Measurements from ENCODE around the gene ATRIP. TPM values are rescaled to one million over a fixed set of nuclear protein-coding genes. Genes with fewer than 3 reads are reported as not detected.

ATRIP gene
- total and polyA plus RNA-seq, 4 donors: 1.7 to 4.6 (median 2.9) TPM

- no peaks in the 10 kb centered on the region for H3K36me3 ChIP-seq (ENCODE audit: control insufficient read depth in 4 of 4, insufficient read depth in 3 of 4, low read depth in 1 of 4, low read length in 3 of 4)
- peaks cover 5 to 13% (median 7%) of the 10 kb centered on the region in 4 donors for H3K4me1 ChIP-seq (ENCODE audit: control insufficient read depth in 4 of 4, insufficient read depth in 4 of 4, low read length in 3 of 4)
- DNase-seq (ENCODE audit: low spot score): no peak
- 99% methylated on average over 5 of the region's 5 CpGs for WGBS
- no peak overlapping the region for H3K9ac ChIP-seq (ENCODE audit: low read depth in 1 of 2, low read length in 2 of 2)
- H3K27ac ChIP-seq (ENCODE audit: low read depth in 1 of 2, low read length in 2 of 2): no peak overlapping the region
- H3K9me3 ChIP-seq (ENCODE audit: control insufficient read depth in 4 of 4, low read length in 3 of 4): no peaks in the 10 kb centered on the region
- no peak overlapping the region for H3K4me3 ChIP-seq (ENCODE audit: low read depth in 1 of 3, low read length in 3 of 3)
- no peak for TF ChIP-seq HNF4G (IDR thresholded peaks at IDR 0.05)
- TF ChIP-seq, protein P1, sequence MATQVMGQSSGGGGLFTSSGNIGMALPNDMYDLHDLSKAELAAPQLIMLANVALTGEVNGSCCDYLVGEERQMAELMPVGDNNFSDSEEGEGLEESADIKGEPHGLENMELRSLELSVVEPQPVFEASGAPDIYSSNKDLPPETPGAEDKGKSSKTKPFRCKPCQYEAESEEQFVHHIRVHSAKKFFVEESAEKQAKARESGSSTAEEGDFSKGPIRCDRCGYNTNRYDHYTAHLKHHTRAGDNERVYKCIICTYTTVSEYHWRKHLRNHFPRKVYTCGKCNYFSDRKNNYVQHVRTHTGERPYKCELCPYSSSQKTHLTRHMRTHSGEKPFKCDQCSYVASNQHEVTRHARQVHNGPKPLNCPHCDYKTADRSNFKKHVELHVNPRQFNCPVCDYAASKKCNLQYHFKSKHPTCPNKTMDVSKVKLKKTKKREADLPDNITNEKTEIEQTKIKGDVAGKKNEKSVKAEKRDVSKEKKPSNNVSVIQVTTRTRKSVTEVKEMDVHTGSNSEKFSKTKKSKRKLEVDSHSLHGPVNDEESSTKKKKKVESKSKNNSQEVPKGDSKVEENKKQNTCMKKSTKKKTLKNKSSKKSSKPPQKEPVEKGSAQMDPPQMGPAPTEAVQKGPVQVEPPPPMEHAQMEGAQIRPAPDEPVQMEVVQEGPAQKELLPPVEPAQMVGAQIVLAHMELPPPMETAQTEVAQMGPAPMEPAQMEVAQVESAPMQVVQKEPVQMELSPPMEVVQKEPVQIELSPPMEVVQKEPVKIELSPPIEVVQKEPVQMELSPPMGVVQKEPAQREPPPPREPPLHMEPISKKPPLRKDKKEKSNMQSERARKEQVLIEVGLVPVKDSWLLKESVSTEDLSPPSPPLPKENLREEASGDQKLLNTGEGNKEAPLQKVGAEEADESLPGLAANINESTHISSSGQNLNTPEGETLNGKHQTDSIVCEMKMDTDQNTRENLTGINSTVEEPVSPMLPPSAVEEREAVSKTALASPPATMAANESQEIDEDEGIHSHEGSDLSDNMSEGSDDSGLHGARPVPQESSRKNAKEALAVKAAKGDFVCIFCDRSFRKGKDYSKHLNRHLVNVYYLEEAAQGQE (IDR thresholded peaks at IDR 0.05): no peak
- no peak for TF ChIP-seq RAD21 (IDR thresholded peaks at IDR 0.05)
- TF ChIP-seq YY1 (IDR thresholded peaks at IDR 0.05): no peak
- no peak for TF ChIP-seq ATF3 (IDR thresholded peaks at IDR 0.05)
- TF ChIP-seq RXRA (IDR thresholded peaks at IDR 0.05): no peak
- TF ChIP-seq HNF4A (conservative IDR thresholded peaks at IDR 0.05): no peak
- no peak for TF ChIP-seq TAF1 (conservative IDR thresholded peaks at IDR 0.05)
- TF ChIP-seq, protein P2, sequence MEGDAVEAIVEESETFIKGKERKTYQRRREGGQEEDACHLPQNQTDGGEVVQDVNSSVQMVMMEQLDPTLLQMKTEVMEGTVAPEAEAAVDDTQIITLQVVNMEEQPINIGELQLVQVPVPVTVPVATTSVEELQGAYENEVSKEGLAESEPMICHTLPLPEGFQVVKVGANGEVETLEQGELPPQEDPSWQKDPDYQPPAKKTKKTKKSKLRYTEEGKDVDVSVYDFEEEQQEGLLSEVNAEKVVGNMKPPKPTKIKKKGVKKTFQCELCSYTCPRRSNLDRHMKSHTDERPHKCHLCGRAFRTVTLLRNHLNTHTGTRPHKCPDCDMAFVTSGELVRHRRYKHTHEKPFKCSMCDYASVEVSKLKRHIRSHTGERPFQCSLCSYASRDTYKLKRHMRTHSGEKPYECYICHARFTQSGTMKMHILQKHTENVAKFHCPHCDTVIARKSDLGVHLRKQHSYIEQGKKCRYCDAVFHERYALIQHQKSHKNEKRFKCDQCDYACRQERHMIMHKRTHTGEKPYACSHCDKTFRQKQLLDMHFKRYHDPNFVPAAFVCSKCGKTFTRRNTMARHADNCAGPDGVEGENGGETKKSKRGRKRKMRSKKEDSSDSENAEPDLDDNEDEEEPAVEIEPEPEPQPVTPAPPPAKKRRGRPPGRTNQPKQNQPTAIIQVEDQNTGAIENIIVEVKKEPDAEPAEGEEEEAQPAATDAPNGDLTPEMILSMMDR (IDR thresholded peaks at IDR 0.05; ENCODE audit: low read depth, low read length, missing input control): no peak
- TF ChIP-seq FOXA1 (IDR thresholded peaks at IDR 0.05): no peak
- TF ChIP-seq FOXA2 (IDR thresholded peaks at IDR 0.05): no peak
- TF ChIP-seq GABPA (IDR thresholded peaks at IDR 0.05 in 1 of 2, conservative IDR thresholded peaks at IDR 0.05 in 1 of 2): no peak
- TF ChIP-seq, protein P3, sequence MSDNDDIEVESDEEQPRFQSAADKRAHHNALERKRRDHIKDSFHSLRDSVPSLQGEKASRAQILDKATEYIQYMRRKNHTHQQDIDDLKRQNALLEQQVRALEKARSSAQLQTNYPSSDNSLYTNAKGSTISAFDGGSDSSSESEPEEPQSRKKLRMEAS (IDR thresholded peaks at IDR 0.05): no peak
- no peak for TF ChIP-seq ZBTB33 (IDR thresholded peaks at IDR 0.05)
- no peak for TF ChIP-seq JUND (IDR thresholded peaks at IDR 0.05)
- TF ChIP-seq SP1 (IDR thresholded peaks at IDR 0.05): no peak
- no peak for TF ChIP-seq NR2F2 (IDR thresholded peaks at IDR 0.05)
- TF ChIP-seq EGR1 (IDR thresholded peaks at IDR 0.05; ENCODE audit: low read depth in 2 of 2): no peak
- no peaks in the 10 kb centered on the region for H3K27me3 ChIP-seq (ENCODE audit: control insufficient read depth in 4 of 4, insufficient read depth in 4 of 4, low read length in 3 of 4)
Observed at GRCh38 chr3:48500656-48501055, 54.1 kb downstream of the ATRIP start.

Measured in liver (tissue), 9 donors.